NCI-H526 (cell line): Measurements from ENCODE around the gene MDM2.

Experiments used
- DNase-seq, 2 experiments: peaks; one replicate each; lab custom pipeline; 2025; lab: John Stamatoyannopoulos, UW

The MDM2 gene

GRCh38 chr12:68878846-68879245 lies 70.9 kb downstream of the MDM2 start:
- DNase-seq = no peak

DNA sequence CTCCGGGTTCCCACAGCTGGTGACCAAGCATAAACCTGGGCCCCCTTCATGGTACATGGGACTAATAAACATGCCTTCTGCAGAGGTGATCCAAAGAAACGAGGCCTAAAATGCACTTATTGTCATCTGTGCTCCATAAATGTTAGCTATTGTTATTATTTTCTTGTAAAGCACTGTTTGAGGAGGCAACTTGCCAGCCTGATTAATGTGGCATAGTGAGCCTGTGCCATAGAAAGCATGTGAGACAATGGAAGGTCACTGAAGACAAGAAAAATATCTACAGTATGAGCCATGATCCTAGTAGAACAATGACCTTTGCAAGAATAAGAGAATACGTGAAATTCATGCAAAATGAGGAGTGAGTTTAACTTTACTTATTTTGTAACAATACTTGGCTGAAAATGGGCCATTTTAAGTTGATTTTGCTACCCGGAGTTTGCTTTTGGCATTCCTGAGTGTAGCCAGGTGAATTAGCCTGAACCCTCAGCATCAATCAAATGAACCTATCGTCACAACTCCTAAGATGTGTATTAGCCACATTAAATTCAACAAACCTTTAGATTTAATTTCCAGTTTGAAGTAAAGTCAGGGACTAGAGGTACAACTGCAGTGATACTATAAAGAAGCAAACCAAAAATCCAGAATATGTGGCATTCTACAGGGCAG lies 72.8 kb downstream of the MDM2 start:
- DNase-seq = no peak

GRCh38 chr12:68882251-68882964 lies 74.4 kb downstream of the MDM2 start:
- no peak for DNase-seq

DNA sequence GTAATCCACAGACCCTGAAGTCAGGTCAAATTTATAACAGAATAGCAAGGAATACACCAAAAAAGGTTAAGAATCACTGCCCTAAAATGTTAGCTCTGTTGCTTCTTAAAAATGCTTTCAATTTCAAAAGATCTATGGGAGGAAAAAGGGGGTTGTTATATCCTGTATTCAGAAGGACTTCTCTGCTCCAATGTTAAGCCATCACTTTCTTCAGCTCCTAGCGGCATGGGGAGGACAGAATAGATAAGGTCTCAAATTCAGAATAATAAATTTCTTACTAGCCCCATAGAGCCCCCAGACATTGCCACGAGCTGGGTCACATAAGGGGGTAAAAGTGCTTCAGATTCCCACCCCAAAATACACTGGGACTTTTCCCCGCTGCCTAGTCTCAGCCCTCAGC lies 75.2 kb downstream of the MDM2 start:
- DNase-seq = no peak

- no peak for DNase-seq
Measured at GRCh38 chr12:68884251-68884650, 76.3 kb downstream of the MDM2 start.

- DNase-seq = no peak
Measured at GRCh38 chr12:68885381-68885780, 77.4 kb downstream of the MDM2 start.

- no peak for DNase-seq
Measured at GRCh38 chr12:68886636-68887572, 78.9 kb downstream of the MDM2 start.

DNA sequence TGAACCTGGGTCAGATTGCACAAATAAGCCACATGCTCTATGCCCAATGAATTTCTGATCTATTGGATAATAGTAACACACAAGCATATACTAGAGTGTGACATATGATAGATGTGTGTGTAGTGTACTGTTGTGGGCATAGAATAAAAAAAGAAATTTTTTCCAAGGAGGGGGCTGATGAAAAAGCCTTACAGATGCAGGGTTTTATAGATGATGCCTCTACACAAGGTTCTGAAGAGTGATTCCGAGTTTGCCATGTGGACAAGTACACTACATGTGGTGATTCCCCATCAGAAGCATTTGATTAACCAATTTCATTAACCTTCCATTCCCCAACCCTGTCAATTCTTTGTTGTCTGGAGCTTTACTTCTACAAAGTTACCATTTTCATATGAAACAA lies 79.7 kb downstream of the MDM2 start:
- DNase-seq = no peak

DNA sequence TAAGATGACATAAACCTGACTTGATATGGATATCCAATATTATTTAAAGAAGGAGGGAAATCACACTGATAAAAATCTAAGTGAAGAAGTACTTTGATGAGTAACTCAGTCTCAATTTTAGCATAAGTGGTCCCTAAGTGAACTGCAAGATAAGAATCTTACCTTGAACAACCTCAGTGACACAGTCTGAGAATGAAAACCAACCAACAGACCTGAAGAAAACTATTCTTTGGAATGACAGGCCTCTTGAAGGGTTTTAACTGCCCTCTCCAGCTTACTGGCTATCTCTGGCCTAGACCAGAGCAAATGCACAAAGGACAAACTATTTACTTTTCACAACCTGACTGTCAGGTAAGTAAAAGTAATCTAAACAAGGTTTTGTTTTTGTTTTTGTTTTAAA lies 80.3 kb downstream of the MDM2 start:
- DNase-seq = no peak

DNA sequence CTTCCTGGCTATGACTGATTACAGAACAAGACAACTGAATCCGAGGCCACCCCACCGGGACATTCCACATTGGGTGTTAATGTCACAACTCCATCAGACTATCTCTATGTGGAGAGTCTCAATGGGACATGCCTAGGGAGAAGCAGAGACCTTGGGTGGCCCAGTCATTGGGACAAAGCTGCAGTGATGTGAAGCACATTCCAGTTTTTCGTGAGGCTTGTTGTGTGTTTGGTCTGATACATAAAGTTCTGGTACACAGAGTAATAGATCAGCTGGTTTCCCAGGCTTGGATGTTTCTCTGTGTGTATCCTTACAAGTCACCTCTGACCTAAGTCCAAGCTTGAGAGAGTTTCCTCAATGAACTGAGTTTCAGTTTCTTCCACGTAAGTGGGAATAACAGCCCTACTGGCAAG lies 82.7 kb downstream of the MDM2 start:
- no peak for DNase-seq

DNA sequence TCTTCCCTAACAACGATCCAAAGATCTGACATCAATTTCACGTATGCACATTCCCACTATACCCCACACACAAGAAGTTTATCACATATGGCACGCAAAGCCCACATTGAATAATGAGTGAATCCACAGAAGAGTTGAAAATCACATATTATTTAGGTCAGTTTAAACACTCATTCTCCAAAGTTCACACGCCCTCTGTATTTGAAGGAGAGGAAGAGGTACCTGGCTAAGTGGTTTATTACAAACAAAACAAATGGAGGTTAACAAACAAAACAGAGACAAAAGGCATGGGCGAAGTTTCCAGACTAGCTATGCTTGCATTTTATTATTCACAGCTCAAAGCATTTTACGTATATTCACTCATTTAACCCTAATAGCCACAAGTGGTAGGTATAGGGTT lies 83.2 kb downstream of the MDM2 start:
- DNase-seq = no peak

DNA sequence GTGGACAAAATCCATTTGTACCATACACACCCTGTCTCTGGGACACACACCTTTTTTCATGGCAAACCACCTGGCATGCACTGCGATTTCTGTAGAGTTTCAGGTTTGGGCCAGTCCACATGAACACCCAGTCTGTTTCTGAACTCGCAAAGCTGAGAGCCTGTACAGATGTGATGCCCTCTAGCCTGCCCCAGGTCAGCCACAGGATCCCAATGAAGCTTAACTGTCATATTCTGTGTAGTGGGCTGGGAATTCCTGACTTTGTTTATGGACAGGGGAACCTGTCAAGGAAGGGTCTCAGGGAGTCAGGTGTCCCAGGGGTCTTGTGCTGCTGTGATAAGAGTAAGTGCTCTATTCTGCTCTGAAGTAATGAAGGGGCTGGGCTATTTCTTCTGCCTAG lies 85.2 kb downstream of the MDM2 start:
- DNase-seq = no peak

DNA sequence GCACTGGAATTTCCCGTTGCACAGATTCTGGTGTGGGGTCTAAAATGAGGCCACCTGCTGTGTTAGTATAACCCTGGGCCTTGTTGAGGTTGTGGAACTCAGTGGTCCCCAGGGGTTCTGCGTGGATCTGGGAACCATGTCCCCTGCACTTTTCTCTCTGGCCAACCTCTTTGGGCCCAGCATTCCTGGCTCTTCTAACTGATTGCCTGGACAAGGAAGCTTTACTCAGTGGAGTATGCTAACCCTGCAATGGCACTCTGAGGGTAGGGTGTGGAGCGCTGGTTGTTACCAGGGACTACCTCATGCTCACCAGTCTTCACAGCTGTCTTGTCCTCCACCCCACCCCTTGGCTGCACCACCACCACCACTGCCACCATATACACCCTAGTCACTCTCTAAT lies 85.8 kb downstream of the MDM2 start:
- no peak for DNase-seq

GRCh38 chr12:68894276-68894855 lies 86.4 kb downstream of the MDM2 start:
- DNase-seq = no peak

DNA sequence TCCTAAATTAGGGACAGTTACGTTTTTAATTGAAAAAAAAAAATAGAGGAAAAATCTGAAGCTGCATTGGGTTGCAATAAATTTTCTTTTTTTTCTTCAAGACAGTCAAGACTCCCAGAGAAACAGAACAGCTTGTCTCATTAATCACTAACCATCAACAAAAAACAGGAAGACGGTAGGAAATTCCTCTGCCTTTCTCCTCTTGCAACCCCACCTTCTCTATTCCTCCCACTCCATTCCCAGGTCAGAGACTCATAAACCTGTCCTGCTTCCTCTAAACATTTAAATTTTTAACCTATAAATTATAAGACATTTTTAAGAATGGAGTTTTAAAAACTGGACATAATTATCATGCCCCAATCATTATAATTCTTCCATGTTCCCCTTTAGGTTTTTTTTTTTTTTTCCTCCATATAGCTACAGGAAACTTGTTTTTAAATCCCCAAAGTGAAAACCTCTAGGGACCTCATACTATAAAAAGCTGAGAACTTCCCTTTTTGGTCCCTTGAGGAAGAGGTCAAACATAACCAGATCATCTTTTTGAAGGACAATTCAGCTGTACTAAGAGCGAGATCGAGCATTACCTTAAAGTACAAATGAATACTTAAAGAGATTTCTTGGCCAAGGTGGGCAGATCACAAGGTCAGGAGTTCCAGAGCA lies 89.0 kb downstream of the MDM2 start:
- DNase-seq = no peak

- no peak for DNase-seq
Measured at GRCh38 chr12:68899251-68899771, 91.3 kb downstream of the MDM2 start.

- DNase-seq = no peak
Measured at GRCh38 chr12:68900241-68900640, 92.3 kb downstream of the MDM2 start.
